Neural progenitor cell (in vitro differentiated cells): ENCODE measurements around the gene TTC21B. TPM values are rescaled to one million over a fixed set of nuclear protein-coding genes. Genes with fewer than 3 reads are reported as not detected.

Experiments used
- DNase-seq: peaks from one replicate; pipeline ENCODE4 v3.0.0-alpha.2; 2016; ENCODE audit warnings: low spot score
- H2AFZ ChIP-seq: fragments of 200-600 bp; sonication (generic); replicated peaks from 2 replicates; pipeline ENCODE4 v1.6.1; 2016; ENCODE audit warnings: antibody characterized with exemption
- H3F3A ChIP-seq: fragments of 200-600 bp; sonication (generic); 2 replicates; pipeline ENCODE4 v1.6.1; 2016; ENCODE audit warnings: antibody characterized with exemption, low read depth
- H3K27ac ChIP-seq: fragments of 200-600 bp; sonication (generic); 2 replicates; pipeline ENCODE4 v1.5.1; 2016; ENCODE audit warnings: mild to moderate bottlenecking
- H3K27me3 ChIP-seq: fragments of 200-600 bp; sonication (generic); 2 replicates; pipeline ENCODE4 v1.6.1; 2016; ENCODE audit warnings: mild to moderate bottlenecking, moderate library complexity
- H3K36me3 ChIP-seq: fragments of 200-600 bp; sonication (generic); 2 replicates; pipeline ENCODE4 v1.5.1; 2016
- H3K4me1 ChIP-seq: fragments of 200-600 bp; sonication (generic); 2 replicates; pipeline ENCODE4 v1.6.1; 2016; ENCODE audit warnings: mixed run types
- H3K4me2 ChIP-seq: fragments of 200-600 bp; sonication (generic); 2 replicates; pipeline ENCODE4 v1.6.1; 2016
- H3K4me3 ChIP-seq: fragments of 200-600 bp; sonication (generic); 2 replicates; pipeline ENCODE4 v1.5.1; 2016
- H3K79me2 ChIP-seq: fragments of 200-600 bp; sonication (generic); 2 replicates; pipeline ENCODE4 v1.6.1; 2016; ENCODE audit warnings: low read depth
- H3K9ac ChIP-seq: fragments of 200-600 bp; sonication (generic); 2 replicates; pipeline ENCODE4 v1.6.1; 2016
- H3K9me3 ChIP-seq: fragments of 200-600 bp; sonication (generic); 2 replicates; pipeline ENCODE4 v1.5.1; 2016; ENCODE audit warnings: low read depth
- H4K20me1 ChIP-seq: fragments of 200-600 bp; sonication (generic); 2 replicates; pipeline ENCODE4 v1.6.1; 2016; ENCODE audit warnings: low read depth
- H3K27ac Mint-ChIP-seq: 3 replicates; pipeline ENCODE4 v1.8.0; 2021; ENCODE audit warnings: mixed read lengths
- H3K27me3 Mint-ChIP-seq: 2 replicates; pipeline ENCODE4 v1.8.0; 2022; ENCODE audit warnings: low read depth, mild to moderate bottlenecking, inconsistent platforms, moderate library complexity, mixed read lengths; ENCODE audit not compliant: insufficient read depth
- H3K36me3 Mint-ChIP-seq: 3 replicates; pipeline ENCODE4 v1.8.0; 2021; ENCODE audit warnings: mixed read lengths
- H3K4me1 Mint-ChIP-seq: 3 replicates; pipeline ENCODE4 v1.8.0; 2021; ENCODE audit warnings: mixed read lengths
- H3K4me3 Mint-ChIP-seq: 3 replicates; pipeline ENCODE4 v1.8.0; 2021; ENCODE audit warnings: mild to moderate bottlenecking, moderate library complexity, mixed read lengths
- H3K9me3 Mint-ChIP-seq: 3 replicates; pipeline ENCODE4 v1.8.0; 2020; ENCODE audit warnings: mixed read lengths
- CTCF ChIP-seq: fragments of 200-600 bp; sonication (generic); IDR thresholded peaks from 2 replicates; pipeline ENCODE4 v1.5.1; 2017; ENCODE audit warnings: antibody characterized with exemption, mild to moderate bottlenecking
- EZH2 ChIP-seq: fragments of 200-600 bp; sonication (generic); IDR thresholded peaks from 2 replicates; pipeline ENCODE4 v1.6.1; 2017; ENCODE audit warnings: antibody characterized with exemption, mild to moderate bottlenecking, moderate library complexity
- EZH2phosphoT487 ChIP-seq: fragments of 200-600 bp; sonication (generic); IDR thresholded peaks from 2 replicates; pipeline ENCODE4 v1.6.1; 2017; ENCODE audit warnings: antibody characterized with exemption
- total RNA-seq: library from RNA; depleted of rRNA; stranded (reverse); fragments of >200 nt; gene quantifications from 2 replicates; pipeline ENCODE4 v1.2.3, GENCODE V29; 2015; ENCODE audit warnings: low replicate concordance

The TTC21B gene
- total RNA-seq, 1 donor from 2014 or later: 46.9 TPM

GRCh38 chr2:165852394-165852793, 101.2 kb downstream of the TTC21B start:
- Histone ChIP-seq H3K36me3 (peaks cover 3% of the 10 kb centered on the region), H4K20me1 (no peaks in the 10 kb centered on the region)

DNA sequence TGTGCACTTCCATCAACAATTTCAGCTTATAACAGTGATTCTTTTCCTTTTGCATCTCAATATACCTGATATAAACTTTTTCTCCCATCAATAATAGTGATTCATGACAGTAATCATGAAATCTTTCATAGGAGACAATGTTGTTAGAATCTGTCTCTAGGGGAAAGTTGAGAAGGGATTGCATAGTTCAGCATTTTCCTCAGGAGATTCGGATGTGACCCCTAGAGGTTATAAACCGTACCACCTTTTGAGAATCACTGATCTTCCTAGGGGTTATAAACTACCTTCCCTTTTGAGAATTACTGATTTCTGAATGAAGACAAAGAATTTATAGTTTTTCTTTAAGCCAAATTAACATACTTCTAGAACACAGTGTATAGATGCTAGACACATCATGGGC, 106.6 kb downstream of the TTC21B start:
- Histone ChIP-seq H3K36me3 (peaks cover 3% of the 10 kb centered on the region), H3K4me2 (no peak overlapping the region), H3K4me1 (peaks cover 14% of the 10 kb centered on the region), H3F3A (no peaks in the 10 kb centered on the region), H3K9ac (no peak overlapping the region), H3K27me3 (no peaks in the 10 kb centered on the region), H3K4me3 (no peak overlapping the region), H4K20me1 (no peaks in the 10 kb centered on the region), H3K9me3 (peaks cover 3% of the 10 kb centered on the region), H3K79me2 (no peaks in the 10 kb centered on the region), H3K27ac (no peak overlapping the region), H2AFZ (no peak overlapping the region)
- Mint-ChIP-seq H3K4me3 (no peak overlapping the region), H3K27ac (no peak overlapping the region), H3K36me3 (peaks cover 6% of the 10 kb centered on the region), H3K4me1 (no peaks in the 10 kb centered on the region), H3K27me3 (no peaks in the 10 kb centered on the region), H3K9me3 (peaks cover 16% of the 10 kb centered on the region)
- DNase-seq: no peak
- TF ChIP-seq EZH2: no peak
- no peak for TF ChIP-seq EZH2phosphoT487
- TF ChIP-seq CTCF: peak; percentile 27

More at GRCh38 chr2:165852394-165852793, 101.2 kb downstream of the TTC21B start:
- Histone ChIP-seq H3K9ac (no peak overlapping the region), H2AFZ (no peak overlapping the region), H3K4me1 (no peaks in the 10 kb centered on the region), H3K27ac (no peak overlapping the region), H3F3A (no peaks in the 10 kb centered on the region), H3K9me3 (peaks cover 3% of the 10 kb centered on the region), H3K27me3 (no peaks in the 10 kb centered on the region), H3K79me2 (no peaks in the 10 kb centered on the region), H3K4me3 (no peak overlapping the region), H3K4me2 (no peak overlapping the region)
- no peaks in the 10 kb centered on the region for H3K4me1 Mint-ChIP-seq
- no peak for DNase-seq
- H3K36me3 Mint-ChIP-seq: peaks cover 15% of the 10 kb centered on the region
- H3K4me3 Mint-ChIP-seq: no peak overlapping the region
- TF ChIP-seq CTCF (no peak), EZH2 (no peak), EZH2phosphoT487 (no peak)
- peaks cover 11% of the 10 kb centered on the region for H3K27me3 Mint-ChIP-seq
- no peak overlapping the region for H3K27ac Mint-ChIP-seq
- H3K9me3 Mint-ChIP-seq: peaks cover 38% of the 10 kb centered on the region

DNA sequence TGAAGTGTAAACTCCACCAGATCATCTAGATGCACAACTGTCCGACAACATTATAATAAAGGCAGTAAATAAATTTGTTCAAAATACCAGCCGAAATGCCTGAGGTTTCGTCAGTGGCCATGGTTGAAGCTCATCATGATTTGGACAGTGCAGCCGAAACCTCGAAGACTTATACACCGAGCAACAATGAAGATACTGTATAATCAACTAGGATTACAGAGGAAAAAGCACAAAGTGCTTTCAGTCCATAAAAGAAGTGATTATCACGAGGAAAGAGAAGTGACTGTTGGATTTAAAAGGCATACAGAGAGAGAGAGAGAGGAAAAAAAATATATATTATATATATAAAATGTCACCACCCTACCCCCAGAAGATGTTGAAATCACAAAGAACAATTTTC, 107.5 kb downstream of the TTC21B start:
- Histone ChIP-seq H4K20me1 (no peaks in the 10 kb centered on the region), H2AFZ (peak overlapping the region; percentile 28), H3K36me3 (no peaks in the 10 kb centered on the region), H3K4me1 (peaks cover 14% of the 10 kb centered on the region), H3K4me2 (no peak overlapping the region), H3K9me3 (peaks cover under 1% of the 10 kb centered on the region), H3K79me2 (no peaks in the 10 kb centered on the region), H3K27ac (no peak overlapping the region), H3K4me3 (no peak overlapping the region), H3F3A (no peaks in the 10 kb centered on the region), H3K9ac (no peak overlapping the region), H3K27me3 (no peaks in the 10 kb centered on the region)
- no peak overlapping the region for H3K27ac Mint-ChIP-seq
- H3K4me1 Mint-ChIP-seq: no peaks in the 10 kb centered on the region
- no peak overlapping the region for H3K4me3 Mint-ChIP-seq
- H3K27me3 Mint-ChIP-seq: no peaks in the 10 kb centered on the region
- H3K9me3 Mint-ChIP-seq: peaks cover 12% of the 10 kb centered on the region
- TF ChIP-seq EZH2 (no peak), EZH2phosphoT487 (no peak), CTCF (no peak)
- DNase-seq: no peak
- peaks cover 4% of the 10 kb centered on the region for H3K36me3 Mint-ChIP-seq
